ENCODE measurements around the gene ABCC3.
A peak's percentile ranks its signal among the peaks of the same experiment; 100 is the strongest.

ABCC3 gene

DNA sequence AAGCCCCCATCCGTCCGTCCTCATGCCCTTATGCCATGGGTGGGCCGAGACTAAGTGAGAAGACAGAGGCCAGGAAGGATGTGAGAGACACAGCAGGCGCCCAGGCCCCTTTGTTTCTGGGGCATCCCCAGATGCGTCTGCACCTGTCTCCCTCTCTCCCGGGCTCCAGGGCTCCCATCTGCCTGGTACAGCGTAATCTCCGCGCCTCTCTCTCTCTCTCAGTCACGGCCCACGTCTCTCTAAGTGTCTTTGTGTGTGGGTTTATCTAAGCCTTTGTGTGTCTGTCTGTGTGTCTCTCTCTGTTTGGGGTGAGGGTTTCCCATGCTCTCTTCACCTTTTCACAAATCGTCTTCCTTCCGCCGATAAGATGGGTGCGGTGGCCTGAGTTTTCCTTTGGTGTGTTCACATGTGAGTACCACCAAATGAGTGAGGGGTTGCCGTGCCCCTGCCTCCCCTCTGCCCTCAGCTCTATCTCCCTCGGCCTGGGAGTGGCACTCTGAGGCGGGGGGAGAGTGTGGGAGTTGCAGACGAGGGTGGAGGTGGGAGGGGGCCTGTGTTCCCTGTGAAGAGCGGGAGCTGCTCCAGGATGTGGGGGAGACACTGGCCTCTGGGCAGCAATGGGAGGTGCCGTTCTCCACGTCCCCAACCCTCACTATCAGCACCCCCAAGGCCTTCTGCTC, 25.8 kb upstream of the ABCC3 start:
- DNase-seq, result peak; percentile 71

DNA sequence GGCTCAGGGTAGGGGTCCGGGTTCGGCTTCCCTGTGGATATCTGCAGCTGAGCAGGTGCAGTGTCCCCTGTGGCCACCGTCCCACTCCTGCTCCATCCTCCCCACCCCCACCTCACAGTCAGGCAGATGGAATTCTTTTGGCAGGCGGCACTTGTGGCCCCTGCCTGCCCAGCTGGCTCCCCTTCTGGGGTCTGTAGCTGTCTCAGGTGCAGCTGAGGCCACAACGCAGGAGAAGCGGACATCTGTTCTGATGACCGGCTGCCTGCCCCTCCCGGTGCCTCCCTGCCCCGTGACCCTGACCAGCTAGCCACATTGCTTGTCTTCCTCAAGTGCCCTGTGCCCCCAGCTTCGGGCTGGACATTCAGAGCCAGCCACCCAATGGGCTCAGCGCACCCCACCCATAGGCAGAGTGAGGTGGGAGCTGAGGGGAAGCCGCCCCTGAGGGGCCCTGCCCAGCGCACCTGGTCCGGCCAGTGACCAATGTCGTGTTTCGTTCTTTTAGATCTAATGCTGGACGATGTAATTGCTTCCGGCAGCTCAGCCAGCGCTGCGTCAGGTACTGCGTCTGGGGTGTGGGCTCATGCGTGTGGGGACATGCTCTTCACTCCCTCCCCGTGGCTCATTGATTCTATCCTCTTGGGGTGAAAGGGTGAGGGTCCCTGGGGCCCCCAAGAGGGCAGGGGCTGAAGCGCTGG, 25.2 kb upstream of the ABCC3 start:
- no peak for DNase-seq

DNA sequence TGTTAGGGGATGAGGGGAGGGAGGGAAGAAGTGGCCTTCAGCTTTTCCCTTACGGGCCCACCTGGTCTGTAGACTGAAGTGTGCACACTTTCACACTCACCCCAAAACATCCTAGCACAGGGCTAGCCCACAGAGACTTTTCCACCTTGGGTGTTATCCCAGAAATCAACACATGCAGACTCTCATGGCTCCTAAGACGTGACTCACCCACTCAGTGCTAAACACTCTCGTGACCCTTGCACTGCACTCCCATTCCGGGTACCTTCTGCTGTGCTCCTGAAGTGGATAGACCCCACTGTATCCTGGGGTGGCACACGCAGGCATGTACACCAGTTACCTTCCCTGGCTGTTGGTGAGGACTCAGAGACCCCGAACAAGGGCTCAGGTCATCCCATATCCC, 23.0 kb upstream of the ABCC3 start:
- no peak for DNase-seq

DNA sequence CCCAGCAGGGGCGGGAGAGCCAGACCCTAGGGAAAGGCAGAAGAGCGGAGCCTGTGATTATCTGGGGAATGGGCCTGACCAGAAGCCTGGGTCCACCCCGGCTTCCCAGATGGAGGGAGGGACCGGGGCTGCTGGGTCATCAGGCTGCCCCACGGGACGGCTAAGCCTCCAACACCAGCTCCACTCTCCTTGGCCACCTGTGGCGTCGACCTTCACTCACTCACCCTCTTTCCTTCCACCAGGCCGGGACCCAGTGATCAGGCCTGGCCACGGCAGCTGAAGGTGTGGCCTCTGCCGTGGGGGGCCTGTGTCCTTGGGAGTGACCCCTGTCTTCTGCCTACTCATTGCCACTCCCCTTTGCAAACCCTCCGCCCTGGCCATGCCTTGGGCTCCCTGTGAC, 22.4 kb upstream of the ABCC3 start:
- no peak for DNase-seq

DNA sequence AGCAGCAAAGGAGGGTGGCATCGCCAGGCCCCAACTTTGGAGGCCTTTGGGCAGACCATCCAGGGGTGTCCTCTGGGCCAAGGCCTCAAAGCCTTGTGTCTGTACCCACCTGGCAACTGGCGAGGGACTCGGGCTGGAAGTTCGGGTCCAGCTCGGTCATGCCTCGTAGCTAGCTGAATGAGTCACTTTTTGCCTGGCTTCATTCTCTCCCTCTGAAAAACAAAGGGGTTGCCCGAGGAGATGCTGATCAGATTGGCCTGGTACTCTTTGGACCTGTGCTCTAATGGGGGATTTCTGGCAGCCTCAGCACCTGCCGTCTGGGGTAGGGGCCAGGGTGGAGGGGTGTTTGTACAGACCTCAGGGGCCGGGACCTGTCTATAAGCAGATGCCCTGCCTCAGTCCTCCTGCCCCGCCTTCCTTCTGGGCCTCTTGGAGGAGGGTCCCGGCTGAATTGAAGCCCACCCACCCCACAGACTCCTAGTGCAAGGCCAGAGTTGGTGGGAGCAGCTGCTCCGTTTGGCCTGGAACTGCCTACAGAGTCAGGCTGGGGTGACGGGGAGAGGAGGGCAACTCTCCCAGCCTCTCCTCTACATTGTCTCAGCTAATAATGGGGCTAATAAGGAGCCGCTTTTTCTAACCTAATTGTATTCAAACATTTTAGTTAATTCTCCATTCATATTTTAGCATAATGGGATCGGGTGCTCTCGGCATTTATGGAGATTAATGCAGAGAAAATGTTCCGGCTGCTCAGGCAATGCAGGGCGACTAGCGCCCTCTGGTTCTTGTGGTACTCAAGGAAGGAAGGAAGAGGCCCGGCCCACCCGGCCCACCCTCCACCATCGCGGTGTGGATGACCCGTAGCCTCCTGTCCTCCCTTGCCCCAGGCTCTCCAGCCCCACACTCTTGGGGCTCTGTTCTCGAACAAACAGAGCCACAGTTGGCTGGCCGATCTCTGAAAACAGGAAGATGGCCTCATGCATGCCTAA, 21.4 kb upstream of the ABCC3 start:
- DNase-seq, result no peak

DNA sequence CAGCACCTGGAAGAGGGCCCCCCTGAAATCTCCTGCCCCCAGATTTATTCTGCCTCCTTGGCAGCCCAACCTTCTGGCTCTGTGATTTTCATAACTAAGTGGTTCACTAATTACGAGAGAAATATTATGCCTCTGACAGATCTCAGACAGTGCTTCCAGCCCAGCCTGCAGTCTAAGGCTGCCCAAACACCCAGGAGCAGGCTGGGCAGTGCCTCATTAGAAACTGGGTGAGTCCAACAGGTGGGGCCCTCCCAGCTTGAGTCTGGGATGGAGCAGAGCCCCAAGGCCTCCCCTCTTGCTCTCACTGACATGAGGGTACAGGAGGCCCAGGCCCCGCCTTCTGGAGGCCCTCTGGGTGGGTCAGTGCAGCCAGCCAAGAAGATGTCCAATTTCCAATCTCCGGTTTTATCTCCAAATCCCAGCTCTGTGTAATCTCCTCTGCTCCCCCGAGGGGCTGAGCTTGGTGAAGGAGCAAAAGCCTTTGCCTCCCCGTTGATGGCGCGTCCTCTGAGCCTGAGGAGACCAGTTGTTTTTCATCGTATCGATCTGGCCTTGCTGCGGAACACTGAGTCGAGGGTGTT, 20.1 kb upstream of the ABCC3 start:
- DNase-seq, result no peak

DNA sequence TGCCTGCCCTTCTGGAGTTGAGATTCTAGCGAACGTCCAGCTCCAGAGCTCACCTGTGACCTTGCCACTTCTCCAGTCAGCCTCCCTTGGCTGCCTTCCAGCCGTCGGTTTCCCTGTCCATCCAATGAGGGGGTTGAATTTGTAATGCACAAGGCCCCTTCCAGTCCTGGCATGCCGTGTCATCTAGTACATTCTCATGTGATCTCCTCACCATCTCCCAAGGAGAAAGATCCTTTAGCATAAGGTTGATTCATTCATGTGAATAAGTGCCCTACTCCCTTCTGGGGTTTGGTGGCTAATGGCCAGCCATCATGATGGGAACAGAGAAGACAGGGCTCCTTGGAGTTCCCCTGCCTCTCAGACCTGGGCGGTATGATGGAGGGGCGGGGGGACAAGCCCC, 18.9 kb upstream of the ABCC3 start:
- DNase-seq, result no peak

DNA sequence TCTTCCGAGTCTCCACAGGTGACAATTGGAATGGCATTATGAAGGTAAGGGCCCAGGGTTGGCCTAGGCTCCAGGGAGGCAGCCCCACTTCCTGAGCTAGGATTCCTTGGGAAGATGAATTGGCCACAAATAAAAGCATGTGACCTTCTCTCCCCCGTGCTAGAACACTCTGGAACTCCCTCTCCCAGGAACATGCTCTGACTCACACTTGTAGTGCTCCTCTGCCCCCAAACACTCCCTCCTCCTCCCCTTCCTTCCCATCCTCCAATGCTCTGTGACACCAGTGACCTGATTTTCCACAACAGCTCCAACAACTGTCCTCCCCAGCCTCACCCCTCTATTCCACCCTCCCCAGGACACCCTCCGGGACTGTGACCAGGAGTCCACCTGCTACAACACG, 16.4 kb upstream of the ABCC3 start:
- no peak for DNase-seq

DNA sequence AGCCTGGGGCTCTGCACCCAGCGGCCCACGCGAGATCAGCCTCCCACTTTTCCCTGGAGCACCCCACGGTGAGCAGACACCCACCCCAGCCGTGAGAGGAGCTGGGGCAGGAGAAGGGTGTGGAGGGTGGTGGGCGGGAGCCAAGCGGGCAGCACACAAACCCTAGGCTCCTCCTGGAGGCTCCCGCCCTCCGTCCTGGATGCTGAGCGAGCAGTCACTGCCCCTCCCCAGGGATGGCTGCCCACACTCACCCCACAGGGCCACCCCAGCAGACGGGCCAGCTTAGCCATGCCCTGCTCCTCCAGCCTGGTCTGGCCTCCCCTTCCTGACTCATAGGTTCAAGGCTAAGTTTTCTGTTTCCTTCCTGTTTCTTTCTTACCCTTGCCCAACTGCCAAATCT, 15.7 kb upstream of the ABCC3 start:
- DNase-seq, result no peak

DNA sequence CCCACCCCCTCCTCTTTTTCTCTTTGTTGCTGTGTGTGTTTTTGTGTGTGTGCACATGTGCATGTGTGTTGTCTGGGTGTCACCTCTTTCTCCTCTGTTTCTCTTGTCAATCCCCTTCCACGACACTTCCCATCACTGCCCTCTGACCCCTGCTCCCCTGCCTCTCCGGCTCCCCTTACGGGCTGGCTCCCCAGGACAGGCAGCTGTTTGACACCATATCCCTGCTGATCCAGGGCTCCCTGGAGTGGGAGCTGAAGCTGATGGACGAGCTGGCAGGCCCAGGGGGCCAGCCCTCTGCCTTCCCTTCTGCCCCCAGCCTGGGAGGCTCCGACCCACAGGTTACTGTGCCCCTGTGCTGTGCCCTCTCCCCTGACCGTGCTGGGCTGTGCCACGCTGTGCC, 15.2 kb upstream of the ABCC3 start:
- DNase-seq, result no peak

DNA sequence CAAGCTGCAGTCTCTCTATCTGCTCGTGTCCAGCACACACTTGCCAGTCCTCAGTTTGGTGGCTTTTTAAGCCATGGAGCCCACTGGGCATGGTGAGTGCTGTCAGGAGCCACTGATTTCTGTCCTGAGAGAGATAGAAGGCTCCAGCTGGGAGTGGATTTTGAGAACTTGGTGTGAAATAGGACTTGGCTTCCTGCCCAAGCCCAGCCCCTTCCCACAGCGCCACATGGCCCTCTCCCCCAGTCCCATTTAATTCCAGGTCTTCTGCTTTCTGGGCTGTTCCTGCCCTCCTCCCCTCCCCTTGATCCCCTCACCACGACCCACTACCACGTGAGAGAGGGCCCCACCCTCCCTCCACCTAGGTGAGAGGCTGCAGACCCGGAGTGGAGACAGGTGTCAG, 14.4 kb upstream of the ABCC3 start:
- DNase-seq, result no peak

DNA sequence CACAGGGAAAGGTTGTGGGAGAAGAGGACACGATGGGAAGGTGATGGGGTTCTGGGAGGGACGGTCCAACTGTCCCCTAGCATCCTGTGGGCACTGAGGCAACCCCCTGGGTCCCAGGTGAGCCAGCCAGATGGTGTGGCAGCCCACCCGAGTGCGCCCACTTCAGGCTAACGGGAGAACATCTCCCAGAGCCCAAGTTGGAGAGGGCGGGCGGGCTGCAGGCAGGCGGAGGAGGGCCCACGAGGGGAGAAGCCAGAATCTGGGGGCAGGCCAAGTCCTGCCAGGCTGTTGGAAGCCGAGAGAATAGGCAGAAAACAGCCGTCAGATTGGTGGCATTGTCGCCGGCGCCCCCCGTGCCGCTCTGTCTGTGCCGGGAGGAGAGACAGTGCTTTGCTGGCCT, 13.8 kb upstream of the ABCC3 start:
- no peak for DNase-seq

DNA sequence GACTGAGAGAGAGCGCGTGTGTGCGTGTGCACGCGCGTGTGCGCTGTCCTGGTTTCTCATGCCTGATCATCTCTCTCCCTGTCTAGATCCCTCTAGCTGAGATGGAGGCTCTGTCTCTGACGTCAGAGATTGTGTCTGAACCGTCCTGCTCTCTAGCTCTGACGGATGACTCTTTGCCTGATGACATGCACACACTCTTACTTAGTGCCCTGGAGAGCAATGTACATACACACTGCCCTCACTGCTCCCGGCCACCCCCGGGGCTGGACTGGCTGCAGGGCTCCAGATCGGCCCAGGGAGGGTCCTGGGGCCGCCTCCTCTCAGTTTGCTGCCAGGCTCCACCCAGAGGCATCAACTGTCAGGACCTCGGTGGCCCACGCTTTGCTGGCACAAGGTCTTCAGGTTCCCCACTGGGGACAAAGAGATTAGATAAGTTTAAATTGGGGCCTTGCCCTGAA, 13.1 kb upstream of the ABCC3 start:
- DNase-seq, result no peak

DNA sequence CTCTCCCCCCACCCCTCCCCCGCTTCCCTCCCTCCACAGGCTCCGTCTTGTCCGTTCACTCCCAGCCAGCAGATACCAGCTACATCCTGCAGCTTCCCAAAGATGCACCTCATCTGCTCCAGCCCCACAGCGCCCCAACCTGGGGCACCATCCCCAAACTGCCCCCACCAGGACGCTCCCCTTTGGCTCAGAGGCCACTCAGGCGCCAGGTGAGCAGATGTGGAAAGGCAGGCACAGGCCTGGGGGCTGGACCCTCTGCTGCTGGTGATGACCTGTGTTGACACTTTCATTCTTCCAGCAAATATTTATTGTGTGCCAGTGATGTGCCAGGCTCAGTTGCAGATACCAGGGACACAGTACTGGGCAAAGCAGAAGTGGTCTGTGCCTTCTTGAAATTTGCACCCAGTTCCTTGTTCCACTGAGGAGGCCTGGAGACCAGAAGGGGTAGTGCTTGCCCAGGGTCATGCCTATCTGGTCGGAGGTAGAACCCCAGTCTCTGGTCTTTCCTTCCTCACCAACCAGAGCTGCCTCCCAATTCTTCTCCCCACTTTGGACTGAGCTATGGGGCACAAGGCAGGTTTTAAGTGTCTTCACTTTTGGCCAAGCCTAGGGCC, 10.3 kb upstream of the ABCC3 start:
- DNase-seq, result no peak

DNA sequence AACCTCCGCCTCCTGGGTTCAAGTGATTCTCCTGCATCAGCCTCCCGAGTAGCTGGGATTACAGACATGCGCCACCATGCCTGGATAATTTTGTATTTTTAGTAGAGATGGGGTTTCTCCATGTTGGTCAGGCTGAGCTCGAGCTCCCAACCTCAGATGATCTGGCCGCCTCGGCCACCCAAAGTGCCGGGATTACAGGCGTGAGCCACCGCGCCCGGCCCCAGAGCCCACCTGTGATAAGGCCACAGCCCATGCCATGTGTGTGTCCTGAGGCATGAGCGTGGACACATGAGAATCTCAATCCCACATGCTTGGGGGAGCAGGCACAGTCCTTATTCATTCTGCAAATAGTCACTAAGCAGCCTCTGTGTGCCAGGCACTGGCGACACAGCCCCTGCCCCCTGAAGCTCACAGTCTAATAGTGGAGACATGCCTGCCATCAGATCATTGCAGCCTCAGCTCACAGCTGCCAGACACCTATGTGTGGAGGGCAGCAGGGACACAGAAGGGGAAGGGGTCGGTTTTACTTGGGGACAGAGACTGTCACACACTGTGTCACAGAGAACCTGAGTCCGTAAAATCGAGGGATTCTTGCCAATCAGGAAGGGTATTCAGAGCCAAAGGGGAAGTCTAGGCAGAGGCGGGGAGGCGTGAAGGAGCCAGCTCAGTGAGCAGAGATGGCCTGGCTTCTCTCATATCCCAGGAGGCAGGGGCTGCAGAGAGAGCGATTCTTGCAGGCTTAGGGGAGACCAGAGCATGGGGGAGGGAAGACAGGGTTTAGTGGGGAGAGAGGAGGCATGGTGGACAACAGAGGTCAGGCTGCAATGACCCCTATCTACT, 9.4 kb upstream of the ABCC3 start:
- no peak for DNase-seq

DNA sequence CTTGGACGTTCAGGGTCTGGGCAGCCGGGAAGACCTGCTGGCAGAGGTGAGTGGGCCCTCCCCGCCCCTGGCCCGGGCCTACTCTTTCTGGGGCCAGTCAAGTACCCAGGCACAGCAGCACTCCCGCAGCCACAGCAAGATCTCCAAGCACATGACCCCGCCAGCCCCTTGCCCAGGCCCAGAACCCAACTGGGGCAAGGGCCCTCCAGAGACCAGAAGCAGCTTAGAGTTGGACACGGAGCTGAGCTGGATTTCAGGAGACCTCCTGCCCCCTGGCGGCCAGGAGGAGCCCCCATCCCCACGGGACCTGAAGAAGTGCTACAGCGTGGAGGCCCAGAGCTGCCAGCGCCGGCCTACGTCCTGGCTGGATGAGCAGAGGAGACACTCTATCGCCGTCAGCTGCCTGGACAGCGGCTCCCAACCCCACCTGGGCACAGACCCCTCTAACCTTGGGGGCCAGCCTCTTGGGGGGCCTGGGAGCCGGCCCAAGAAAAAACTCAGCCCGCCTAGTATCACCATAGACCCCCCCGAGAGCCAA, 8.6 kb upstream of the ABCC3 start:
- DNase-seq, result no peak

DNA sequence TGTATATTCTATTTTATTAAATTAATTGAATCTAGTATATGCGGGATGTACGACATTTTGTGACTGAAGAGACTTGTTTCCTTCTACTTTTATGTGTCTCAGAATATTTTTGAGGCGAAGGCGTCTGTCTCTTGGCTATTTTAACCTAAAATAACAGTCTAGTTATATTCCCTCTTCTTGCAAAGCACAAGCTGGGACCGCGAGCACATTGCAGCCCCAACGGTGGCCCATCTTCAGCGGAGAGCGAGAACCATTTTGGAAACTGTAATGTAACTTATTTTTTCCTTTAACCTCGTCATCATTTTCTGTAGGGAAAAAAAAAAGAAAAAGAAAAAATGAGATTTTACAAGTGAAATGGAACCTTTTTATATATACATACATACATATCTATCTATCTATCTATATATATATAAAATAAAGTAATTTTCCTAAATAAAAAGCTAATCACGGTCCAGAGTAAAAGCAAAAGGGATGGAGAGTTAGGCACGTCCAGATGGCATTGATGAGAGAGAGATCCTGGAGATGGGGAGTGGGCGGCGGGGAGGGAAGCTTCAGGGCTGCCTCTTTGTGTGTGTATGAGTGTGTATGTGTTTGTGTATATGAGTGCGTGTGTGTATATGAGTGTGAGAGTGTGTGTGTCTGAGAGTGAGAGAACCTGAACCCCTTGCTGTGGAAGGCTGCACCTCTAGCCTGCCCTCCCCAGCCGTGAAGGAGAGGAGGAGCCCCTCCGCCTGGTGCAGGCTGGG, 7.5 kb upstream of the ABCC3 start:
- DNase-seq, result no peak

DNA sequence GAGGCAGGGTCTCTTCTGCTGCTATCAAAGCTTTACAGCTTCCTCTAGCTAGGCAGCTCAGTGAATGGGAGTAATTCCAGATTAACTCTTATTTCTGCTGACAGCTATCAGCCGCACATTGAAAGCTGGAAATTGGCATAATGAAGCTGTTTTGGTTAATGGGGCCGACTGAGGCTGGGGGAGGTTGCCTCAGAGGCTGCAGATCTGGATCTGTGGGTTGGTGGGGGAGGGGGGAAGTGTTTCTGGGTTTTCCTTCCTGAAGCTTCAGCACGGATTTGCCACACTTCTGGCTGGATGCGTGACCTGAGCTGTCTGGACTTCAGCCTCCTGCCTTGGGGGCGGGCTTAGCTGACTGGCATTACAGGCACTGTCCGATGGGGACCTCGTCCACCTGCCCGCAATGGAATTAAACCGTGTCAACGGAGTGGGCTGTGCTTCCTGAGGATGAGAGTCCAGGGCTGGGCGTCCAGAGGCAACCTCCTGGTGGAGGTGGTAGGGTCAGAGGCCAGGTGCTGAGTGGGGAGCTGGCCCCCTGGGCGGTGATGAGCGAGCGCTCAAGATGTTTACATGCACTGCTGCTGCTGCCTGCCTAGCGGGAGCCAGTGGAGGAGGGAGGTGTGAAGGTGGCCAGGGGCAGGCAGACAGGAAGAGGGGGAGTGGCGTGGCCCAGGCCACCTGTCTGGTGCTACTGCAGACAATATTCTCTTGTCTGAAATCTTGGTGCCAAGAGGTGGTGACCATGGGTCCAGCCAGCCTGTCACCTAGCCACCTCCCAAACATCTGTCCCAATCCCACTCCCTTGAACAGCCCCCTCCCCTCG, 6.7 kb upstream of the ABCC3 start:
- no peak for DNase-seq

DNA sequence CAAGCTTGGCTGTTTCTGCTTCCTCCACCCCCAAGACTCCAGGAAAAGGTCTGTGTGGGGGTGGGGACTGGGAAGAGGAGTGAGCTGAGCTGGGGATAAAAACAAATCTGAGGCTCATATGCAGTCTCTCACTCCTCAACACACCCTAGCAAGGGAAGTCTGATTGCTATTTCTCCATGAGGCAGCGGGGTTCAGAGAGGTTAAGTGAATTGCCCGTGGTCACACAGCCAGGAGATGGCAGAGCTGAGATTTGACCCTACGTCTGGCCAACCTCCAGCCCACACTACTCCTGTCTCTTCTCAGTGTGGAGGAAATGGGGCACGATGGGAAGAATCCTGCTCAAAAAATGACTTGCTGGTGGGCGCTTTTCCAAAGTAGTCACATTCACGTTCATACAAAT, 4.8 kb upstream of the ABCC3 start:
- no peak for DNase-seq

Data from NCI-H187 treated with DMSO at 0.1 percent for 48 hours (cell line).